Stimulated activated CD8-positive, alpha-beta memory T cell treated with anti-CD3 and anti-CD28 coated beads, Interleukin-7, amount 100 ng/mL, for 1 hour (primary cell): ENCODE results near the gene ST7L.

Source experiments
- DNase-seq, 2 donors: peaks; one replicate each; pipeline ENCODE4 v3.0.0-alpha.2; 2020; ENCODE audit warnings: low read depth in 2 of 2

ST7L gene

GRCh38 chr1:112618114-112618720, 724 bp downstream of the ST7L start:
- no peak for DNase-seq

DNA sequence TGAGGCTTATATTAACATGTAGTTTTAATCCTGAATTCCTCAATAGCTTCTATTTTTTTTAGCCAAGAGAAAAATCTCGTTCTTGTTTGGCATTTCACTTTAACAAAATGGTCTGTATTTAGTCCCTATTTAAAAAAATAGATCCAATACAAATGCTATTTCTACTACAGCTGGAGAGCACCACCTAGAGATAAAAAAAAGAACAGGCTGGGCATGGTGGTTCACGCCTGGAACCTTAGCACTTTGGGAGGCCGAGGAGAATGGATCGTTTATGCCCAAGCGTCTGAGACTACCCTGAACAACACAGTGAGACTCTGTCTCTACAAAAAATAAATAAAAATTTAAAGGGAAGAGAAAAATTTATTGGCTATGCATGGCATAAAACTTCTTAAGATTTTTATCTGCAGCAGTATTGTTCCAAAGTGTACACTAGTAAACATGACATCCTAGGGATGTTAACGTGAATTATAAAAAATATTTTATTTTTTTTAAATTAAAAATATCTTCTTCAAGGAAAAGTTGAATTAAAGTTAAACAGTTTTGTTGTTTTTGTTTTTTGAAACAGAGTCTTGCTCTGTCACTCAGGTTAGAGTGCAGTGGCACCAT, 4.4 kb downstream of the ST7L start:
- DNase-seq: no peak

GRCh38 chr1:112605633-112606327, 13.2 kb downstream of the ST7L start:
- no peak for DNase-seq

GRCh38 chr1:112603541-112603940, 15.4 kb downstream of the ST7L start:
- DNase-seq: no peak

GRCh38 chr1:112603012-112603411, 15.9 kb downstream of the ST7L start:
- DNase-seq: no peak

DNA sequence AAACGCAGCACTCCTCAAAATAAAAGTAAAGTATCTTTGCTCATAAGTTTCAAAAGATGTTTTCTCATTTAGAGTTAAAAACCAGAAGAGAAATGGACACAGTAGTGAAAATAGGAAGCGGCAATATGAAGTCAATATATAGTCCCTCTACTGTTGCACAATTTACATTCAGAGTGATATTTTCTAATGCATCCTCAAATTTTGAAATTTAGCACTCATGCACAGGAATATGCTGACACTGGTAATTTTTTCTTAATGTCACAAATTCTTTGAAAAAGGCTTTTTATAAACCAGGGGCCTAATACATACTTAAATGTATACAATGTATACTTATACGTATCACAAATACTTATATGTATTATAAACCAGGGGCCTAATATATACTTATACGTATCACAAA, 19.5 kb downstream of the ST7L start:
- DNase-seq: no peak

- DNase-seq: no peak
These were observed 24.6 kb downstream of the ST7L start for GRCh38 chr1:112594208-112594876.

DNA sequence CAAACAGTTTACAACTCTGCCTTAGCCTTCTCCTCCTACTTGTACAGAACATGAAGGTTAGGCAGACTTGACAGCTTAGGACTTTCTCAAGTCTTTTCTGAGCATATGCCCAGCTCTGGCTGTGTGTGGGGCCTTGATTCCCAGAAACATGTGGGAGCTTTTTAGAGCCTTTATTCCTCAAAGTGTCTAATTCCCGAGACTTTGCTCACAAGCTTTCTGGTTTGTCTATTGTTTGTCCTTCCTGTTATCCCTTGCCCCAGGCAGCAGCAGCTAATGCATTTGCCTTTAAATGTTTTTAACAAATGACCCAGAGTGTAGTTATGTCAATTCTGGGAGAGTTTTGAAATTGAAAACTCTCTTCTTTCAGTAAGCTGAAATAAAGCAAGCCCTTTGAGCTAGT, 29.2 kb downstream of the ST7L start:
- DNase-seq: no peak

GRCh38 chr1:112583366-112583765, 35.6 kb downstream of the ST7L start:
- DNase-seq: no peak

GRCh38 chr1:112581586-112582192, 37.3 kb downstream of the ST7L start:
- no peak for DNase-seq

GRCh38 chr1:112579801-112580510, 39.0 kb downstream of the ST7L start:
- DNase-seq: no peak

GRCh38 chr1:112576240-112576639, 42.7 kb downstream of the ST7L start:
- no peak for DNase-seq

GRCh38 chr1:112575154-112575804, 43.7 kb downstream of the ST7L start:
- no peak for DNase-seq

GRCh38 chr1:112565800-112566199, 53.1 kb downstream of the ST7L start:
- DNase-seq: no peak

DNA sequence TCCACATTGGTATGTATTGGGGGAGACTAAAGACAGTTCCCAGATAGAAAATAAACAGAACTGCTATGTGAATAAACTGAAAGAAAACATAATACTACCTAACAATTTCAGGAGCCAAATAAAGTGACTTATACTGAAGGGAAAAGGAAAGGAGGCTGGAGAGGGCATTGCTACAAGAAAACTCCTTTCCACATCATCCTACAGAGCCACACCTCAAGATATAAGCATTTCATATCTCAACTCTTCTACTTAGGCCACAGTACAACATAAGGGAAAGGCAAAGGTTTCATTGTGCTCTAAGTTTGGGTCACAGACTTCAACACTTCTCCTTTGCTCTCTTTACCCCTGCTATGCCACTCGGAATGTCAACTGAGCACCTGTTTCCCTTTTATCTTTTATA, 54.9 kb downstream of the ST7L start:
- no peak for DNase-seq

- DNase-seq: no peak
These were observed 55.6 kb downstream of the ST7L start for GRCh38 chr1:112563341-112563740.

DNA sequence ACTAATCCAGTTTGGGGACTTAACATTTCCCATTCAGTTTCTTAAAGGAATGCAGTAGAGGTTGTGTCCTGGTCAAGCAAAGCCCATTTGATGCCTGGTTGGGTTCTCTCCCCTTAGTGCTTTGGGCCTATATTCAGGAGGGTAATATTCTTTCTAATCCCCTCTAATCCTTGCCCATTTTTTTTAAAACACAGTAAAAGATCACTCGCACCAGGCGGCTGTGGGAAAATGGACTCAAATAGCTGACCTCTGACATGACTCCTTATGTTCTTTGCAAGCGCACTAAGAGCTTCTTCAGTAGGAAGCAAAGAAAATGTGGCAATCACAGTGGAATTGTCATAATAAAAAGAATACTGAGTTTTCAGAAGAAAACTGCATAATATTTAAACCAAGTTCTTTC, 60.3 kb downstream of the ST7L start:
- no peak for DNase-seq

- no peak for DNase-seq
These were observed 61.6 kb downstream of the ST7L start for GRCh38 chr1:112557385-112557784.

DNA sequence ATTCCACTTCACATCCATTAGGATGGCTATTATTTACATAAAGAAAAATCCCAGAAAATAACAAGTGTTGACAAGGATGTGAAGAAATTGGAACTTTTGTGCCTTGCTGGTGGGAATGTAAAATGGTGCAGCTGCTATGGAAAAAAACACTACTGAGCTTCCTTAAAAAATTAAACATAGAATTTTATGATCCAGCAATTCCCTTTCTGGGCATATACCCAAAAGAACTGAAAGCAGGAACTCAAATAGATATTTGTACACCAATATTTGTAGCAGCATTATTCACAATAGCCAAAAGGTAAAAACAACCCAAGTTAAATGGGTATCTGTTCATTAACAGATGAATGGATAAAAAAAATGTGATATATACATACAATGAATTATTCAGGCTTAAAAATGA, 64.5 kb downstream of the ST7L start:
- DNase-seq: no peak

- DNase-seq: no peak
These were observed 69.4 kb downstream of the ST7L start for GRCh38 chr1:112549590-112549989.

DNA sequence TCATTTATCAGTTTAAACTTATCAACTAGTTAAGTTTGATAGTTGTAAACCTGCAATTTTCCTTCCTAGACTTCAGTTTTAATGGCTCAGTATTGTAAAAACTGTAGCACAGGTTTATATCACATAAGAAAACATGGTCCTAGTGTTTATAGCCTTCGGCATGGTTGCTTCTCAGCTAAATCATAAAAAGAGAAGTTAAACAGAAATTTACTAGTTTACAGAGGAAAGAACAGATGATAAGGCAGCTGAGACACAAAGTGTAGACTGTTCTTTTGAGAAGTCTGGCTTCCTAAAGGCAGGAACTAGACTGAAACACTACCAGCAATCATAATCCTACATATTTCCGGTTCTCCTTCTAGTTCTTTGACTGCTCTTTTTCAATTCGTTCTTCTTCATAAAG, 70.4 kb downstream of the ST7L start:
- DNase-seq: no peak
